Thoracic aorta (tissue), 2 donors: ENCODE results near the gene GABRG3. TPM values are rescaled to one million over a fixed set of nuclear protein-coding genes. Genes with fewer than 3 reads are reported as not detected.
"Not testable (repeated sequence)": the region's sequence is repeated elsewhere in the genome, so short reads cannot be mapped to it uniquely, and the experiment has no call there.

ENCODE experiments used
- ATAC-seq: fragments of 150-250 bp; one replicate; pipeline ENCODE4 v1.8.0; 2017; ENCODE audit warnings: low read depth; ENCODE audit not compliant: insufficient number of reproducible peaks, low FRiP score
- DNase-seq: peaks from one replicate; pipeline ENCODE4 v3.0.0-alpha.2; 2020; ENCODE audit warnings: low spot score
- H3K27ac ChIP-seq, 2 donors: fragments of 200-600 bp; sonication (generic); 1 replicate in 1 of 2; 2 replicates in 1 of 2; pipeline ENCODE4 v1.5.1; 2016; ENCODE audit warnings: mild to moderate bottlenecking in 2 of 2, moderate library complexity in 2 of 2
- H3K27me3 ChIP-seq: fragments of 200-600 bp; sonication (generic); replicated peaks from 2 replicates; pipeline ENCODE4 v1.6.0; 2016; ENCODE audit warnings: mild to moderate bottlenecking; ENCODE audit not compliant: insufficient read depth
- H3K36me3 ChIP-seq: fragments of 200-600 bp; sonication (generic); one replicate; pipeline ENCODE4 v1.5.1; 2016
- H3K4me1 ChIP-seq, 2 donors: fragments of 200-600 bp; sonication (generic); 1 replicate in 1 of 2; 2 replicates in 1 of 2; pipeline versions ENCODE4 v1.5.1 to v1.6.0; 2016; ENCODE audit warnings: low read depth in 2 of 2, mild to moderate bottlenecking in 1 of 2; ENCODE audit not compliant: control insufficient read depth in 1 of 2
- H3K4me3 ChIP-seq: fragments of 200-600 bp; sonication (generic); 2 replicates; pipeline ENCODE4 v1.5.1; 2016; ENCODE audit warnings: mild to moderate bottlenecking
- H3K9me3 ChIP-seq: fragments of 200-600 bp; sonication (generic); 2 replicates; pipeline ENCODE4 v1.5.1; 2016
- CTCF ChIP-seq: fragments of 200-600 bp; sonication (generic); IDR thresholded peaks from one replicate; pipeline ENCODE4 v1.5.1; 2019; ENCODE audit warnings: antibody characterized with exemption
- total RNA-seq, 2 donors: library from RNA; depleted of rRNA; stranded (reverse); fragments of >200 nt; gene quantifications; one replicate each; pipeline versions ENCODE4 v1.1.0 to v1.2.3, GENCODE V29; 2016

GABRG3 gene
- total RNA-seq, 2 donors from 2014 or later = not detected

GRCh38 chr15:27182561-27183110 is 211.7 kb downstream of the GABRG3 start:
- TF ChIP-seq CTCF = no peak
- ATAC-seq = no peak
- no peaks in the 10 kb centered on the region for H3K4me1 ChIP-seq

GRCh38 chr15:27183201-27183600 is 212.2 kb downstream of the GABRG3 start:
- ATAC-seq = no peak
- no peak for TF ChIP-seq CTCF
- H3K4me3 ChIP-seq = no peak overlapping the region
- no peaks in the 10 kb centered on the region for H3K9me3 ChIP-seq
- no peak for DNase-seq
- no peak overlapping the region for H3K27ac ChIP-seq
- no peaks in the 10 kb centered on the region for H3K27me3 ChIP-seq
- H3K36me3 ChIP-seq = no peaks in the 10 kb centered on the region
- H3K4me1 ChIP-seq = no peaks in the 10 kb centered on the region

More at GRCh38 chr15:27182561-27183110, 211.7 kb downstream of the GABRG3 start:
- no peak overlapping the region for H3K27ac ChIP-seq
- no peaks in the 10 kb centered on the region for H3K9me3 ChIP-seq
- no peaks in the 10 kb centered on the region for H3K36me3 ChIP-seq
- H3K27me3 ChIP-seq = no peaks in the 10 kb centered on the region
- no peak overlapping the region for H3K4me3 ChIP-seq
- DNase-seq = no peak

GRCh38 chr15:27191515-27191914 is 220.5 kb downstream of the GABRG3 start:
- ATAC-seq, DNase-seq: not testable (repeated sequence)

GRCh38 chr15:27196691-27197090 is 225.7 kb downstream of the GABRG3 start:
- Histone ChIP-seq H3K9me3 (no peaks in the 10 kb centered on the region), H3K27me3 (no peaks in the 10 kb centered on the region), H3K36me3 (no peaks in the 10 kb centered on the region), H3K4me3 (no peak overlapping the region), H3K27ac (no peak overlapping the region), H3K4me1 (no peaks in the 10 kb centered on the region)
- no peak for TF ChIP-seq CTCF
- no peak for DNase-seq
- no peak for ATAC-seq

More at GRCh38 chr15:27191515-27191914, 220.5 kb downstream of the GABRG3 start:
- H3K4me3 ChIP-seq, H3K27me3 ChIP-seq, H3K27ac ChIP-seq, H3K9me3 ChIP-seq, H3K4me1 ChIP-seq, H3K36me3 ChIP-seq: not testable (repeated sequence)

GRCh38 chr15:27201425-27201824 is 230.4 kb downstream of the GABRG3 start:
- Histone ChIP-seq H3K4me1 (no peaks in the 10 kb centered on the region), H3K27ac (no peak overlapping the region), H3K4me3 (no peak overlapping the region), H3K9me3 (no peaks in the 10 kb centered on the region), H3K27me3 (no peaks in the 10 kb centered on the region), H3K36me3 (no peaks in the 10 kb centered on the region)
- DNase-seq = no peak
- TF ChIP-seq CTCF = no peak
- no peak for ATAC-seq

GRCh38 chr15:27210176-27210575 is 239.2 kb downstream of the GABRG3 start:
- Histone ChIP-seq H3K27me3 (no peaks in the 10 kb centered on the region), H3K9me3 (no peaks in the 10 kb centered on the region), H3K27ac (no peak overlapping the region), H3K36me3 (no peaks in the 10 kb centered on the region), H3K4me1 (no peaks in the 10 kb centered on the region), H3K4me3 (no peak overlapping the region)
- no peak for TF ChIP-seq CTCF
- ATAC-seq (no peak), DNase-seq (no peak)
